GM15510 (cell line): ENCODE measurements around the gene NTRK3.

Experiments used
- POLR2A ChIP-seq: IDR thresholded peaks from 3 replicates; pipeline ENCODE4 v1.6.1; 2011; ENCODE audit warnings: borderline replicate concordance; ENCODE audit not compliant: insufficient read length; ENCODE audit errors: extremely low read depth

NTRK3 gene

DNA sequence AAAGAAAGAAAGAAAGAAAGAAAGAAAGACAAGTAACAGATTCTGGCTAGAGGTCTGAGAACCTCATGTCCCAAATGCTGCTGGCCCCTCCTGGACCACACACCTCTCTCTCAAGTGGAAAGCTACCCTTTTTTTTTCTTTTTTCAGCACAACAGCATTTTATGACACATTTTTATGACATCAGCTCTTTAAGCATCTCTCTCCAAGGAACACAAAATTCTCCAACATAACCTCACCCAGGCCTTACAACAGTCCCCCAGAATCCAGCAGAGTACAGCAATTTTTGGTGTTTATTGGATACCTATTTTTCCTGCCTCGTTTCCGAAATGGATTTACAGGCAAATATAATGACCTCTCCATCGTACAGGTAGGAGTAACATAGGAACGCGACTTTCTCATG is 11.2 kb upstream of the NTRK3 start:
- no peak for TF ChIP-seq POLR2A

- no peak for TF ChIP-seq POLR2A
Observed at GRCh38 chr15:88266170-88266569, 9.6 kb upstream of the NTRK3 start.

DNA sequence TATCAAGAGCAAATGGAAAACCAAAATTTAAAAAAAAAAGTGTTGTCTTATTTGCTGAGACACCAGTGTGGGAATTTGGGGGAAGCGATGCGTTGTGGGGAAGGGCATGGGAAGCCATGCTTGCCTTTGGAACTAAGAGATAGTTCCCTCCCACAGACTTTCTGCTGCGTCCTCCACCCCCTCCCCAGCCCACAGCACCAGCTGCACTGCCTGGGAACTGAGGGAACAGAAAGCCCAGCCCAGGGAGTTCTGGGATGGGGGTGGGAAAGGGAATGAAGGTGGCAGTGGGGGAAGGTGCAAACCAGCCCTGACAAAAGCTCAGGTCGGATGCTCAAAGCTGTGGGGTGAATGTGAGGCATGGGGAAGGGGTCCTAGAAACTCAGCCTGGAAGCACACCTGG is 8.1 kb upstream of the NTRK3 start:
- no peak for TF ChIP-seq POLR2A

DNA sequence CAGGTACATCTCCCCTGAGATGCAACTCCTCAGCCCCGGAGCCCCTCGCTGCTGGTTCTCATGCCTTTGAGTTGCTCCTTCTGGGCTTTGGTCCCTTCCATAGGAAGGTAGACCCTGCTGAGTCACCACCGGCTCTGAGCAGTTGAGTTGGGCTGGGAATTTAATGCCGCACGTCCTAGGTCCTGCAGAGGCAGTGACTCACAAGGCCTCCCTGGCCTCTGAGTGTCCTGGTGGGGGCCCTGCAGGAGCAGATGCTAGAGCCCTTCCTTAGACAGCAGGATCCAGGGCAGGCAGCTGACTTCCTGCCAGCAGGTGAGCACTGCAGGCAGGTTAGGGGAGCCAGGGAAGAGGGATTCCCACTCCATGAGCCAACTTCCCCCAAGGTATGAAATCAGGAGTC is 5.5 kb upstream of the NTRK3 start:
- no peak for TF ChIP-seq POLR2A

GRCh38 chr15:88258093-88258641 is 1.6 kb upstream of the NTRK3 start:
- TF ChIP-seq POLR2A, result no peak

DNA sequence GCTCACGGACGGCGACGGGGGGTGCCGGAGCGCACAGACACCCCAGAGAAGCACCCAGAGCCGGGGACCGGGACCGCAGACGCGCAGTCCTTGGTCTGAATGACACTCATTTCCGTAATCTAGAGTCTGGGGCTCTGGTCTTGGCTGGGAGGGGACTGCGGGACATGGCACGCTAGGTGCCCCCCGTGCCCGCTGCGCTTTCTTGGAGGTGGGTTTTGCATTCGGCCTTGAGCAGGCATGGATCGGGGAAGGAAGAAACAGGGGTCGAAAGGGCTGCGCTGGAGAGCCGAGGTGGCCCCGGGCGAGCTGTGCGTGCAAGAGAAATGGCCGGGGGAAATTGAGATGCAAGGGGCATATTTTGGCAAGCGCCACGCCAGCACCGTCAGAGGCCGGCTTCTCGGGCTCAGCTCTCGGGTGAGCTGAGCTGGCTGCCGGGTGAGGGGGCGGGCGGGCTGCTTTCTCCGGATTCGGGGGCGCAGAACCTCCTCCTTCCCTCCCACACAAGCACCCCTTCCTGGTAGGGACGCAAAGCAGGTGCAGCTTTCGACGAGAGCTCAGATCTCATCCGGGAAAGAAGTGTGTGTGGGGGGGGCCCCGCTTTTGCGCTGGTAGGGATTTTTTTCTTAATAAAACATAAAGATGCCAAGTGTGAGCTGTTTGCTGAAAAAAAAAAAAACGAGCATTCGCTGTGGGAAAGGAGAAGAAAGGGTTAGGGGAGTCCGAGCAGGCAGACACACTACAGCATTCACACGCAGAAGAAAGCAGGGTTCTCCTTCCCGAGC is 963 bp upstream of the NTRK3 start:
- no peak for TF ChIP-seq POLR2A

DNA sequence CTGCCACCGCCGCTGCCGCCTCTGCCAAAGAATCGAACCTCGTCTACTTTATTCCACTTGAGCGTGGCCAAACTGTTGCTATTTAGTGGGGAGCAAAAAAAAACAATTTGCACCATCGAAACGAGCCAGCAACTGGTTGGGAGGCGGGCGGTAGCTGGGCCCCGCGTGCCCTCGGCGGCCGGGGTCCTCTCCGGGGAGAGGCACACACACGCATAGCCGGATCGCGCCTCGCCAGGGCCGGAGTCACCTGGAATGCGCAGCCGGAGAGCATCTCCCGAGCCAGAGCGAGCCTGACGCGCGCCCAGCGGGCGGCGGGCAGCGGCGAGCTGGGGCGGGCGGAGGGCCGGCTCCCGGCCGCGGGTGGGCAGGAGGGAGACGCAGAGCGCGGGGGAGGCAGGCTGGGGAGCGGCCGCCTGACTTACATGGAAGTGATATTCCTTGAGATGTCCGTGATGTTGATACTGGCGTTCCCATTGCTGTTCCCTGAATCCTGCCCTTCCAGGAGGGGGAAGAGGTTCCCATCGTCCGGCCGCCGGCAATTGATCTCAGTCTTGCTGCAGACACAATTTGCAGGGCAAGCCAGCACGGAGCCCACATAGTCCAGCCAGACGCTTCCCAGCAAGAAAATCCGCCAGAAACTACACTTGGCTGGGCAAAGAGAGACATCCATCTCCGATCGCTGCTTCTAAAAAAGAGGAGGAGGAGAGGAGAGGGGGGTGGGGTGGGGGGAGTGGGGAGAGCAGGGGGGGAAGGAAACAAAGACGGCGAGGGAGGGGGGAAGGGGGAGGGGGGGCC is 858 bp downstream of the NTRK3 start:
- no peak for TF ChIP-seq POLR2A

DNA sequence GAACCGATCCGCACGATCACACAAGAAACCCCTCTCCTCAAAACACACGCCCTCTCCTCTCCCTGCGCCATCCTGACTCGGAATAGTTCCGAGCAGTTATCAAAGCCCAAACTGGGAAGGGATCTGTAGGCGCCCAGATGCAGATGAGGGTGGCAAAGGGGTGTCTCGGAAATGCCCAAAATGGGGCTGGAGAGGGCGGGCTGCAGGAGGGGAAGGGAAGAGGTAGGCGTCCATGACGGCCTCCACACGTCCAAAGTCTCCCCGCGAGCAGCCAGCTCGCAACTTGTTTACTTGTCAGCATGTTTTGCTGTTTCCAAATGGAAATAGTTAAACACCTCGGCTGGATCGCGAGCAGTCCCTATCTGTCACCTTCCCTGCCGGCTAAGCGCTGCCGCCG is 1.5 kb downstream of the NTRK3 start:
- no peak for TF ChIP-seq POLR2A

DNA sequence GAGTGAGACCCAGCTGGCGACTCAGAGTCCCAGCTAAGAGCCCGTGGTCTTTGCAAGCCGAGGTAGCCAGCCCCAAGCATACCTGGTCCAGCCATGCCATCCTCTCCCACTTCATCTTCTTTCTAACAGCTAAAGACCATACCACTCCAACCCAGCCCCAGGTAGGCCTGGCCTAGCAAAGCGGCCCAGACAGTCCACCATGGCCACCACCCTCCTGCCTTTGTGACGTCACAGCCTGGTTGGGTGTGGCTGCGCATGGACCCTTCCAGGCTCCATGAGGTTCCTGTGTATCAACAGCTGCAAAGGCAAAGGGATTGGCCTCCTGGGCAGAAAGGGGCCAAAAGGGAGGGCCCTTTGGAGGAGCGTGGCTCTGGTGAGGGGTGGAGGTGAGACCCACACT is 4.1 kb downstream of the NTRK3 start:
- TF ChIP-seq POLR2A, result no peak

DNA sequence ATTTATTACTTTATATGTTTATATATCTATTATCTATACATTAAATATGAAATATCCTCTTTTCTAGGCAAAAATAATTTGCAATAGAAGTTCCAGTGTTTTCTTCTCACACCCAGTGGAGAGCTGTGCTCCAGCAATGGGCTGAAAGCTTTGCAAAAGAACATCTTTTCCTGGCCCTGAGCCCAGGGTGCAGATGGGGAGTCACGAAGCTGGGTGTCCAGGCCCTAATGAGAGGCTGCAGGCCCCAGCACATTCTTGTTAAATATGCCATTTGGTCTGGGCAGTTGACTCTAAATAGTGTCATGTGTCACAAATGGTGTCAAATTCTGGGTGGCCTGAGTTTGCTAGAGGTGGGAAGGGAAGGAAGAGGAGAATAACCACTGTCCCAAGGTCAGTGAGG is 5.7 kb downstream of the NTRK3 start:
- no peak for TF ChIP-seq POLR2A

DNA sequence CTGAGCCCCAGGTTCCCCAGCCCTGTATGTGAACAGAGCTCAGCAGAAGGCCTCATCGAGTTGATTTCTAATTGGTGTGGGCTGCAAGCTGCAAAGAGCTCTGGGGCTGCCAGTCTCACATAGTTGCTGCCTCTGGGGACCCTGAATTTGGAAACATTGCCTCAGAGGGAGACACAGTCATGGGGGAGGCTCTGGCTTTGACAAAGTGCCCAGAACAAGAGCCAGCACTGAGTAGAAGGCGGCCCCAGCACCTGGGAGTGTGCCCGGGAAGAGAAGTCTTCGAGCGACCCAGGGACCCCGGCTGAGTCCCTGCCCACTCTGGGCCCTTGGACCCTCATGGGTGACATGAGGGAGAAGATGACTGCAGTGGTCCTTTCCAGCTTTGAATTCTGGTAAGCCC is 7.3 kb downstream of the NTRK3 start:
- no peak for TF ChIP-seq POLR2A

GRCh38 chr15:88247914-88248313 is 8.6 kb downstream of the NTRK3 start:
- TF ChIP-seq POLR2A, result no peak

DNA sequence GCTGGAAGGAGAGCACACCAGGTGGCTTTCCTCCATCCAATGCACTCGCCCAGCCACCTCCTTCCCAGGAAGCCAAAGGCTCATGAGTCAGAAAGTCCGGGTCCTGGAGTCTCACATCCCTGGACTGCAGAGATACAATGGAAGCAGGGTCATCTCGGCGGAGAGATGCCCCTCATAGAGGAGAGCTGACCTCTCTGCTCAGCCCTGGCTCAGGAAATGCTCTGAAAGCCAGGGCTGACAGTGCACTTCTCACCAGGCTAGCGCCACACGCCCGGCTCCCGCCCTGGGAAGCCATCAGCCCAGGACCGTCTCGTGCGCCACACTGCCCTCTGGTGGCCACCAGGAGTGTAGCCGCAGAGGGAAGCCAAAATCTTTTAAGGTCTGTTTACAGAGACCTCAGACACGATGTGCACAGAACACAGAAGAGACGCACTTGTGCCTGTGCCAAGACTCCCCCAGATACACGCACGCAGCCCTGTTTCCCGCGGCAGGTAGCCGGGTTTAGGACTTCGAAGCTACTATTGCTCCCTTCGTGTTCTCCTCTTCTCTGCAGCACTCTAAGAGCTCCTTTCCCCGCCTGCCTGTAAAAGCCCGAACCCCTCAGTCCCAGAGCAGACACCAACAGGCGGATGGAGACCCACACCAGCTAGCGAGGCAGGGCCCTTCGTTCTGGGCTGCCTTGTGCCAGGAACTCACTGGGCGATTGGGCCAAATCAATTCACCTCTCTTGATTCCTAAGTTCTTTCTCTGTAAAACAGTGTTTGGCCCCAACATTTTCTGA is 9.7 kb downstream of the NTRK3 start:
- no peak for TF ChIP-seq POLR2A

- TF ChIP-seq POLR2A, result no peak
Observed at GRCh38 chr15:88246081-88246480, 10.5 kb downstream of the NTRK3 start.
